GM12878 (cell line): ENCODE results near the gene PLCB2. TPM values are rescaled to one million over a fixed set of nuclear protein-coding genes. Genes with fewer than 3 reads are reported as not detected.

Source experiments
- ATAC-seq: fragments of 200-7000 bp; cut with Tn5 transposase; 3 replicates; pipeline ENCODE4 v1.9.1; 2020; ENCODE audit warnings: mild to moderate bottlenecking, moderate library complexity
- BruUV-seq: library from RNA; stranded (reverse); fragments of 400-500 nt; replicated peaks from 2 replicates; lab custom pipeline; 2021; lab: Mats Ljungman, UMichigan
- CTCF ChIA-PET: fragments of 300-600 bp; sonication (Branson Sonifier 250); formaldehyde crosslinking; extraction: SDS; loops from one replicate; lab custom pipeline; 2021; ENCODE audit warnings: inconsistent platforms; lab: Yijun Ruan, JAX
- POLR2A ChIA-PET: fragments of 350-600 bp; formaldehyde crosslinking; extraction: SDS; loops from one replicate; lab custom pipeline; 2021; ENCODE audit warnings: inconsistent platforms; lab: Charles Lee
- RAD21 ChIA-PET: fragments of 300-600 bp; sonication (Branson Sonifier 250); formaldehyde crosslinking; loops from one replicate; lab custom pipeline; 2023; ENCODE audit warnings: antibody characterized with exemption; ENCODE audit not compliant: unreplicated experiment; lab: Charles Lee
- SMC1A ChIA-PET: fragments of 300-600 bp; sonication (Branson Sonifier 250); formaldehyde crosslinking; loops from one replicate; lab custom pipeline; 2023; ENCODE audit not compliant: unreplicated experiment, uncharacterized antibody; lab: Charles Lee
- DNase-seq: peaks from one replicate; pipeline ENCODE4 v3.0.0-alpha.2; 2011; ENCODE audit warnings: low read depth, low spot score
- FAIRE-seq: peaks from 3 replicates; lab custom pipeline; 2011; peaks lifted over from hg19 to GRCh38; lab: Jason Lieb, UNC
- H2AFZ ChIP-seq: 2 replicates; pipeline ENCODE4 v1.6.0; 2011; ENCODE audit warnings: low read depth, low read length, control low read depth; ENCODE audit not compliant: control insufficient read depth
- H3K27ac ChIP-seq: 2 replicates; pipeline ENCODE4 v1.5.1; 2011; ENCODE audit warnings: control low read depth; ENCODE audit not compliant: control insufficient read depth, insufficient read depth
- H3K27me3 ChIP-seq, 2 experiments: replicated peaks in 1 of 2; 2 replicates each; pipeline versions ENCODE4 v1.6.0 to v1.6.1; 2011; ENCODE audit warnings: low read length in 1 of 2; ENCODE audit not compliant: control insufficient read depth in 2 of 2, insufficient read depth in 2 of 2
- H3K36me3 ChIP-seq, 2 experiments: 2 replicates each; pipeline ENCODE4 v1.5.1; 2011; ENCODE audit warnings: low read length in 1 of 2; ENCODE audit not compliant: control insufficient read depth in 2 of 2, insufficient read depth in 2 of 2
- H3K4me1 ChIP-seq: 2 replicates; pipeline ENCODE4 v1.6.1; 2011; ENCODE audit warnings: mild to moderate bottlenecking, low read length, moderate library complexity, mixed read lengths; ENCODE audit not compliant: control insufficient read depth, insufficient read depth
- H3K4me2 ChIP-seq: 2 replicates; pipeline ENCODE4 v1.6.0; 2011; ENCODE audit warnings: control low read depth; ENCODE audit not compliant: control insufficient read depth, insufficient read depth
- H3K4me3 ChIP-seq: fragments of 200-600 bp; sonication (generic); 2 replicates; pipeline ENCODE4 v1.5.1; 2016
- H3K79me2 ChIP-seq: 2 replicates; pipeline ENCODE4 v1.6.0; 2011; ENCODE audit warnings: low read length; ENCODE audit not compliant: control insufficient read depth, insufficient read depth
- H3K9ac ChIP-seq: 2 replicates; pipeline ENCODE4 v1.8.0; 2011; ENCODE audit warnings: low read length, control low read depth, mixed read lengths; ENCODE audit not compliant: control insufficient read depth, insufficient read depth
- H3K9me3 ChIP-seq: replicated peaks from 3 replicates; pipeline ENCODE4 v1.5.1; 2011; ENCODE audit warnings: mild to moderate bottlenecking, low read length; ENCODE audit not compliant: control insufficient read depth, insufficient read depth
- H4K20me1 ChIP-seq: 2 replicates; pipeline ENCODE4 v1.6.0; 2011; ENCODE audit not compliant: control insufficient read depth, insufficient read depth
- BCL11A ChIP-seq: IDR thresholded peaks from 2 replicates; pipeline ENCODE4 v1.6.1; 2011; ENCODE audit warnings: low read depth, low read length
- EGR1 ChIP-seq, 2 experiments: IDR thresholded peaks; 1 replicate in 1 of 2; 2 replicates in 1 of 2; pipeline ENCODE4 v1.6.1; 2011 to 2012; ENCODE audit warnings: low read depth in 2 of 2, low read length in 2 of 2, borderline replicate concordance in 1 of 2, mild to moderate bottlenecking in 1 of 2, moderate library complexity in 1 of 2
- PAX5 ChIP-seq: IDR thresholded peaks from 2 replicates; pipeline ENCODE4 v1.6.1; 2011; ENCODE audit warnings: low read depth, low read length, borderline replicate concordance
- POLR2AphosphoS5 ChIP-seq: IDR thresholded peaks from 2 replicates; pipeline ENCODE4 v1.6.1; 2011; ENCODE audit warnings: mild to moderate bottlenecking, low read length, inconsistent platforms
- SMAD1 ChIP-seq: fragments of 450-650 bp; IDR thresholded peaks from 2 replicates; pipeline ENCODE4 v1.6.1; 2018; ENCODE audit warnings: mild to moderate bottlenecking, low read depth; ENCODE audit not compliant: partially characterized antibody
- SRF ChIP-seq, 2 experiments: IDR thresholded peaks; 2 replicates each; pipeline ENCODE4 v1.6.1; 2011; ENCODE audit warnings: low read depth in 2 of 2, low read length in 2 of 2, mild to moderate bottlenecking in 1 of 2, moderate library complexity in 1 of 2
- TCF7 ChIP-seq: IDR thresholded peaks from 2 replicates; pipeline ENCODE4 v1.6.1; 2014; ENCODE audit warnings: antibody characterized with exemption, borderline replicate concordance
- ZNF217 ChIP-seq: fragments of 450-650 bp; IDR thresholded peaks from 2 replicates; pipeline ENCODE4 v1.6.1; 2017; ENCODE audit warnings: antibody characterized with exemption, mild to moderate bottlenecking
- ZNF622 ChIP-seq: fragments of 450-650 bp; IDR thresholded peaks from 2 replicates; pipeline ENCODE4 v1.6.1; 2017; ENCODE audit warnings: mild to moderate bottlenecking, inconsistent platforms
- WGBS: methylation state at CpG from one replicate; pipeline ENCODE4 v1.1.6; 2016; ENCODE audit warnings: low lambda C conversion rate; ENCODE audit not compliant: insufficient replicate concordance, insufficient coverage; ENCODE audit errors: missing lambda C conversion rate; 5-methylcytosine and 5-hydroxymethylcytosine counted together
- in situ Hi-C: fragments of 300-500 bp; cut with MboI; formaldehyde crosslinking; loops from 9 replicates; pipeline ENCODE4 v1.14.3; 2018; ENCODE audit warnings: mixed read lengths
- intact Hi-C: fragments of 100-400 bp; cut with micrococcal nuclease; formaldehyde crosslinking; loops from one replicate; pipeline ENCODE4 v1.14.2; 2022; ENCODE audit not compliant: unreplicated experiment
- polyA plus RNA-seq, 11 experiments: library from polyadenylated mRNA; depleted of rRNA in 4 of 11; unstranded in 6 of 11; stranded (reverse) in 5 of 11; fragments of >200 nt; fragmentation: Nextera tagmentation in 4 of 11; fragmentation: Illumina TruSeq in 1 of 11; extraction: Ambion mirVana in 4 of 11; extraction: Trizol in 1 of 11; gene quantifications; 1 replicate in 1 of 11; 2 replicates in 10 of 11; pipeline versions ENCODE4 v1.2.1 to v1.2.3, GENCODE V29; 2011 to 2016; ENCODE audit warnings: inconsistent platforms in 2 of 11, missing spikeins in 2 of 11, low read depth in 1 of 11
- total RNA-seq, 4 experiments: library from RNA; depleted of rRNA in 3 of 4; stranded (reverse); fragments of >200 nt in 3 of 4; fragmentation: Illumina TruSeq in 1 of 4; extraction: Trizol in 1 of 4; gene quantifications; 2 replicates each; pipeline versions ENCODE4 v1.2.1 to v1.2.3, GENCODE V29; 2013 to 2021

PLCB2 gene
- total and polyA plus RNA-seq, 10 of the 15 experiments (the other 5 are each of a cell fraction or from before 2014, with no cell fraction given) = 1.2 to 39.4 (median 10.7) TPM

DNA sequence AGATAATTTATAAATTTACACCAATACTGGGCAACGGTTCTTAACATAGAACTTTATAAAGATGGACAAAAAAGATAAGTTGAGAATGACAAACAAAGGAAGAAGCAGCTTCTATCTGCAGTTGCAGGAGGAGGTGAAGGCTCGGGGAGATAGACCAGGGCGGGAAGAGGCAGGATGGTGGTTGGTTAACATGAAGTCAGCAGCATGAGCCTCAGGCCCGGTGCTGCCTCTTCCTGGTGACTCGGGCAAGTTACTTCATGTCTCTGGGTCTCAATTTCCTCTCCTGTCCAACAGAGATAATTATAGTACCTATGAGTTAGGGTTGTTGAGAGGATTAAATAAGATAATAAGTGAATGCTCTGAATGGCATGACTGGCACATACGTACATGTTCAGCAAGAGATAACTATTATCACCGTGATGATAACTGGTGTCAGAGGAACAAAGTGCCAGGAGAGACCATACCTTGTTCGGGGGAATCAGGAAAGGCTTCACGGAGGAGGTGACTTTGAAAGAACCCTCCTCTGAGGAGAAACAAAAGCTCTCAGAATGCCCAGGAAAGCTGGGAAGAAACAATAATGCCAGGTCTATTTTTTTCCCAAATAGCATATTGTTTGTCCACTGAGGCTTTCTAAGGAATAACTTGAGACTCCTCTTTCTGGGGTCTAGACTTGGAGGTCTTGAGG lies 64.5 kb downstream of the PLCB2 start:
- H3K36me3 ChIP-seq = no peaks in the 10 kb centered on the region
- no peak overlapping the region for H3K27ac ChIP-seq
- no peak overlapping the region for H3K4me3 ChIP-seq
- ChIA-PET SMC1A (no interaction called here), POLR2A (no interaction called here), RAD21 (no interaction called here), CTCF (interaction anchor here (0.6 to 1.5 kb wide), 2 partner anchors 13 to 35 kb away, joined by 3 to 5 read pairs; no protein-coding TSS in a partner anchor)
- no peak for ATAC-seq
- in situ Hi-C loops = no loop called here
- H3K9ac ChIP-seq = no peak overlapping the region
- WGBS = 44% methylated on average over 9 of the region's 9 CpGs
- H2AFZ ChIP-seq = no peak overlapping the region
- H3K27me3 ChIP-seq = no peaks in the 10 kb centered on the region; a peak in 1 of 4 replicates
- FAIRE-seq = no peak
- H3K4me1 ChIP-seq = 0 out of 2 replicates have a peak, but pooled peaks cover 4% of the 10 kb centered on the region
- H4K20me1 ChIP-seq = no peaks in the 10 kb centered on the region
- TF ChIP-seq PAX5 = no peak
- TF ChIP-seq SMAD1 = no peak
- TF ChIP-seq ZNF217 = no peak
- no peak for TF ChIP-seq BCL11A
- no peak for TF ChIP-seq ZNF622
- TF ChIP-seq POLR2AphosphoS5 = no peak
- TF ChIP-seq EGR1 (IDR thresholded peaks at IDR 0.05; ENCODE audit: borderline replicate concordance in 1 of 2, low read depth in 2 of 2, low read length in 2 of 2) = no peak
- TF ChIP-seq SRF (IDR thresholded peaks at IDR 0.05; ENCODE audit: low read depth in 2 of 2, low read length in 2 of 2) = no peak
- no peak for TF ChIP-seq TCF7
- TF ChIP-seq, all 136 proteins: peak for 0
- Histone ChIP-seq H3K79me2 (no peaks in the 10 kb centered on the region), H3K4me2 (no peak overlapping the region), H3K9me3 (no peaks in the 10 kb centered on the region)
- intact Hi-C loops = no loop called here
- DNase-seq = no peak
- BruUV-seq = no TSS peak
